OCI-LY1 (cell line): ENCODE data around the gene MYZAP.

ENCODE experiments used
- H2AFZ ChIP-seq: fragments of 200-600 bp; sonication (generic), shearing (Covaris generic); 2 replicates; pipeline ENCODE4 v1.6.0; 2014; ENCODE audit warnings: antibody characterized with exemption, mild to moderate bottlenecking, low read length
- H3F3A ChIP-seq: fragments of 200-600 bp; sonication (generic), shearing (Covaris generic); 2 replicates; pipeline ENCODE4 v1.6.0; 2014; ENCODE audit warnings: mild to moderate bottlenecking, antibody characterized with exemption, low read length, moderate library complexity; ENCODE audit not compliant: insufficient read depth
- H3K27ac ChIP-seq: fragments of 200-600 bp; sonication (generic); 2 replicates; pipeline ENCODE4 v1.5.1; 2014; ENCODE audit warnings: low read length, mixed run types, mild to moderate bottlenecking, low read depth; ENCODE audit not compliant: poor library complexity, severe bottlenecking
- H3K27me3 ChIP-seq: fragments of 200-600 bp; sonication (generic); 2 replicates; pipeline ENCODE4 v1.6.0; 2014; ENCODE audit warnings: antibody characterized with exemption, mild to moderate bottlenecking, low read length, moderate library complexity; ENCODE audit not compliant: insufficient read depth
- H3K36me3 ChIP-seq: fragments of 200-600 bp; sonication (generic); 2 replicates; pipeline ENCODE4 v1.6.1; 2014; ENCODE audit warnings: mild to moderate bottlenecking, antibody characterized with exemption, low read length, moderate library complexity, mixed read lengths; ENCODE audit not compliant: insufficient read depth
- H3K4me1 ChIP-seq: fragments of 200-600 bp; sonication (generic); 2 replicates; pipeline ENCODE4 v1.5.1; 2014; ENCODE audit warnings: mild to moderate bottlenecking, low read length, moderate library complexity; ENCODE audit not compliant: insufficient read depth, severe bottlenecking
- H3K4me2 ChIP-seq: fragments of 200-600 bp; sonication (generic), shearing (Covaris generic); 2 replicates; pipeline ENCODE4 v1.6.1; 2014; ENCODE audit warnings: low read length
- H3K4me3 ChIP-seq: fragments of 200-600 bp; sonication (generic); 2 replicates; pipeline ENCODE4 v1.5.1; 2014; ENCODE audit warnings: low read length, low read depth, mild to moderate bottlenecking, mixed read lengths; ENCODE audit not compliant: poor library complexity, severe bottlenecking
- H3K79me2 ChIP-seq: fragments of 200-600 bp; shearing (Covaris generic); 2 replicates; pipeline ENCODE4 v1.6.1; 2016; ENCODE audit warnings: mixed run types, low read length, mixed read lengths; ENCODE audit not compliant: insufficient read depth
- H3K9ac ChIP-seq: fragments of 200-600 bp; sonication (generic), shearing (Covaris generic); 2 replicates; pipeline ENCODE4 v1.6.1; 2014; ENCODE audit warnings: mild to moderate bottlenecking, low read length, mixed read lengths
- H3K9me2 ChIP-seq: fragments of 200-600 bp; sonication (generic), shearing (Covaris generic); 2 replicates; pipeline ENCODE4 v1.6.1; 2014; ENCODE audit warnings: low read depth, mild to moderate bottlenecking, low read length, mixed read lengths
- H3K9me3 ChIP-seq: fragments of 200-600 bp; shearing (Covaris generic); 2 replicates; pipeline ENCODE4 v1.6.1; 2014; ENCODE audit warnings: low read length, mixed read lengths
- H4K20me1 ChIP-seq: fragments of 200-600 bp; sonication (generic), shearing (Covaris generic); 2 replicates; pipeline ENCODE4 v1.6.0; 2016; ENCODE audit warnings: mild to moderate bottlenecking, low read length; ENCODE audit not compliant: insufficient read depth
- CTCF ChIP-seq: fragments of 200-600 bp; sonication (generic), shearing (Covaris generic); IDR thresholded peaks from 2 replicates; pipeline ENCODE4 v1.5.1; 2017; ENCODE audit warnings: mild to moderate bottlenecking, antibody characterized with exemption, low read length, moderate library complexity, mixed read lengths
- EZH2 ChIP-seq: fragments of 200-600 bp; sonication (generic), shearing (Covaris generic); IDR thresholded peaks from 2 replicates; pipeline ENCODE4 v1.8.0; 2017; ENCODE audit warnings: borderline replicate concordance, mixed run types, mild to moderate bottlenecking, antibody characterized with exemption, low read length, moderate library complexity, mixed read lengths

MYZAP gene

GRCh38 chr15:57697588-57697987 is 105.9 kb downstream of the MYZAP start:
- no peaks in the 10 kb centered on the region for H4K20me1 ChIP-seq
- TF ChIP-seq CTCF (no peak), EZH2 (no peak)

GRCh38 chr15:57698243-57698642 is 106.5 kb downstream of the MYZAP start:
- no peaks in the 10 kb centered on the region for H3K4me1 ChIP-seq
- no peaks in the 10 kb centered on the region for H3K9me3 ChIP-seq
- no peaks in the 10 kb centered on the region for H4K20me1 ChIP-seq
- no peak overlapping the region for H2AFZ ChIP-seq
- no peaks in the 10 kb centered on the region for H3K79me2 ChIP-seq
- H3K9ac ChIP-seq, result no peak overlapping the region
- H3K27me3 ChIP-seq, result peaks cover 4% of the 10 kb centered on the region; the same call in 1 of the 2 replicates
- H3K36me3 ChIP-seq, result no peaks in the 10 kb centered on the region
- no peak overlapping the region for H3K4me3 ChIP-seq
- H3K9me2 ChIP-seq, result no peaks in the 10 kb centered on the region
- H3K27ac ChIP-seq, result no peak overlapping the region
- no peak overlapping the region for H3K4me2 ChIP-seq
- no peaks in the 10 kb centered on the region for H3F3A ChIP-seq
- no peak for TF ChIP-seq EZH2
- no peak for TF ChIP-seq CTCF

More at GRCh38 chr15:57697588-57697987, 105.9 kb downstream of the MYZAP start:
- no peak overlapping the region for H3K9ac ChIP-seq
- H3K4me1 ChIP-seq, result no peaks in the 10 kb centered on the region
- no peaks in the 10 kb centered on the region for H3K79me2 ChIP-seq
- H3K36me3 ChIP-seq, result no peaks in the 10 kb centered on the region
- no peaks in the 10 kb centered on the region for H3K9me2 ChIP-seq
- no peaks in the 10 kb centered on the region for H3K9me3 ChIP-seq
- H3K4me3 ChIP-seq, result no peak overlapping the region
- H3F3A ChIP-seq, result no peaks in the 10 kb centered on the region
- H2AFZ ChIP-seq, result no peak overlapping the region
- no peak overlapping the region for H3K27ac ChIP-seq
- peaks cover 4% of the 10 kb centered on the region; the same call in 1 of the 2 replicates for H3K27me3 ChIP-seq
- H3K4me2 ChIP-seq, result no peak overlapping the region

GRCh38 chr15:57698991-57699390 is 107.3 kb downstream of the MYZAP start:
- Histone ChIP-seq H3K36me3 (no peaks in the 10 kb centered on the region), H3F3A (no peaks in the 10 kb centered on the region), H3K9ac (no peak overlapping the region), H3K4me1 (peaks cover 4% of the 10 kb centered on the region), H3K9me2 (no peaks in the 10 kb centered on the region), H3K79me2 (no peaks in the 10 kb centered on the region), H4K20me1 (no peaks in the 10 kb centered on the region), H3K9me3 (no peaks in the 10 kb centered on the region), H3K4me3 (no peak overlapping the region), H3K27me3 (peaks cover 4% of the 10 kb centered on the region; the same call in 1 of the 2 replicates), H3K4me2 (no peak overlapping the region), H3K27ac (no peak overlapping the region), H2AFZ (no peak overlapping the region)
- no peak for TF ChIP-seq CTCF
- TF ChIP-seq EZH2, result no peak
